ENCODE measurements around the gene CNNM2.

CNNM2 gene

DNA sequence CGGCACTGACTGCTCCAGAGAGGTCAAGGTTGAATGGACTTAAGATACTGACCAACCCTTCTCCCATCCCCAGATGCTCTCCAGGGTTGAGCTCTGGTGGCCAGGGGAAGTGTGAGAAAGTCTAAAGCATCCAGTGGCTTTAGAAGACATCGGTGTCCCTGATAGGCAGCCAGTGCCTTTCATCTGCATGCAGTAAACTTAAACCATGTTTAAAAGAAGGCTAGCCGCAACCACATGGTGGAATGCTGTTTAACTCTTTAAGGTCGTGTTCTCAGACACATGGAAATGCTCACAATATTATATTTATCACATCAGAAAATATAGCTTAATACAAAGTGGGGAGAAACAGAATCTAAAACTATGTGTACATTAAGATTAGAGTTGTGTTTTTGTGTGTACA lies 137.0 kb downstream of the CNNM2 start:
- TF ChIP-seq FOXP2 (optimal IDR thresholded peaks at IDR 0.05; ENCODE audit: borderline replicate concordance, extremely low read depth, extremely low read length, insufficient read depth) (no peak), TAF1 (IDR thresholded peaks at IDR 0.05; ENCODE audit: borderline replicate concordance, insufficient read depth, low read length) (no peak), SIN3A (IDR thresholded peaks at IDR 0.05; ENCODE audit: borderline replicate concordance, insufficient read depth, low read length) (no peak), POLR2AphosphoS5 (IDR thresholded peaks at IDR 0.05; ENCODE audit: low read depth, low read length) (no peak)
- TF ChIP-seq, protein P1, sequence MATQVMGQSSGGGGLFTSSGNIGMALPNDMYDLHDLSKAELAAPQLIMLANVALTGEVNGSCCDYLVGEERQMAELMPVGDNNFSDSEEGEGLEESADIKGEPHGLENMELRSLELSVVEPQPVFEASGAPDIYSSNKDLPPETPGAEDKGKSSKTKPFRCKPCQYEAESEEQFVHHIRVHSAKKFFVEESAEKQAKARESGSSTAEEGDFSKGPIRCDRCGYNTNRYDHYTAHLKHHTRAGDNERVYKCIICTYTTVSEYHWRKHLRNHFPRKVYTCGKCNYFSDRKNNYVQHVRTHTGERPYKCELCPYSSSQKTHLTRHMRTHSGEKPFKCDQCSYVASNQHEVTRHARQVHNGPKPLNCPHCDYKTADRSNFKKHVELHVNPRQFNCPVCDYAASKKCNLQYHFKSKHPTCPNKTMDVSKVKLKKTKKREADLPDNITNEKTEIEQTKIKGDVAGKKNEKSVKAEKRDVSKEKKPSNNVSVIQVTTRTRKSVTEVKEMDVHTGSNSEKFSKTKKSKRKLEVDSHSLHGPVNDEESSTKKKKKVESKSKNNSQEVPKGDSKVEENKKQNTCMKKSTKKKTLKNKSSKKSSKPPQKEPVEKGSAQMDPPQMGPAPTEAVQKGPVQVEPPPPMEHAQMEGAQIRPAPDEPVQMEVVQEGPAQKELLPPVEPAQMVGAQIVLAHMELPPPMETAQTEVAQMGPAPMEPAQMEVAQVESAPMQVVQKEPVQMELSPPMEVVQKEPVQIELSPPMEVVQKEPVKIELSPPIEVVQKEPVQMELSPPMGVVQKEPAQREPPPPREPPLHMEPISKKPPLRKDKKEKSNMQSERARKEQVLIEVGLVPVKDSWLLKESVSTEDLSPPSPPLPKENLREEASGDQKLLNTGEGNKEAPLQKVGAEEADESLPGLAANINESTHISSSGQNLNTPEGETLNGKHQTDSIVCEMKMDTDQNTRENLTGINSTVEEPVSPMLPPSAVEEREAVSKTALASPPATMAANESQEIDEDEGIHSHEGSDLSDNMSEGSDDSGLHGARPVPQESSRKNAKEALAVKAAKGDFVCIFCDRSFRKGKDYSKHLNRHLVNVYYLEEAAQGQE (IDR thresholded peaks at IDR 0.05; ENCODE audit: insufficient read depth in 1 of 2, low read depth in 2 of 2, low read length in 2 of 2) = no peak

- no peak for TF ChIP-seq SIN3A (IDR thresholded peaks at IDR 0.05; ENCODE audit: borderline replicate concordance, insufficient read depth, low read length)
- TF ChIP-seq, protein P1 (IDR thresholded peaks at IDR 0.05; ENCODE audit: insufficient read depth in 1 of 2, low read depth in 2 of 2, low read length in 2 of 2) = no peak
- TF ChIP-seq TAF1 (IDR thresholded peaks at IDR 0.05; ENCODE audit: borderline replicate concordance, insufficient read depth, low read length) = no peak
- no peak for TF ChIP-seq FOXP2 (optimal IDR thresholded peaks at IDR 0.05; ENCODE audit: borderline replicate concordance, extremely low read depth, extremely low read length, insufficient read depth)
- TF ChIP-seq POLR2AphosphoS5 (IDR thresholded peaks at IDR 0.05; ENCODE audit: low read depth, low read length) = no peak
These were observed 139.9 kb downstream of the CNNM2 start for GRCh38 chr10:103058034-103058433.

- TF ChIP-seq SIN3A (IDR thresholded peaks at IDR 0.05; ENCODE audit: borderline replicate concordance, insufficient read depth, low read length) = no peak
- TF ChIP-seq, protein P1 (IDR thresholded peaks at IDR 0.05; ENCODE audit: insufficient read depth in 1 of 2, low read depth in 2 of 2, low read length in 2 of 2) = no peak
- no peak for TF ChIP-seq POLR2AphosphoS5 (IDR thresholded peaks at IDR 0.05; ENCODE audit: low read depth, low read length)
- TF ChIP-seq FOXP2 (optimal IDR thresholded peaks at IDR 0.05; ENCODE audit: borderline replicate concordance, extremely low read depth, extremely low read length, insufficient read depth) = no peak
- no peak for TF ChIP-seq TAF1 (IDR thresholded peaks at IDR 0.05; ENCODE audit: borderline replicate concordance, insufficient read depth, low read length)
These were observed 142.5 kb downstream of the CNNM2 start for GRCh38 chr10:103060575-103060974.

DNA sequence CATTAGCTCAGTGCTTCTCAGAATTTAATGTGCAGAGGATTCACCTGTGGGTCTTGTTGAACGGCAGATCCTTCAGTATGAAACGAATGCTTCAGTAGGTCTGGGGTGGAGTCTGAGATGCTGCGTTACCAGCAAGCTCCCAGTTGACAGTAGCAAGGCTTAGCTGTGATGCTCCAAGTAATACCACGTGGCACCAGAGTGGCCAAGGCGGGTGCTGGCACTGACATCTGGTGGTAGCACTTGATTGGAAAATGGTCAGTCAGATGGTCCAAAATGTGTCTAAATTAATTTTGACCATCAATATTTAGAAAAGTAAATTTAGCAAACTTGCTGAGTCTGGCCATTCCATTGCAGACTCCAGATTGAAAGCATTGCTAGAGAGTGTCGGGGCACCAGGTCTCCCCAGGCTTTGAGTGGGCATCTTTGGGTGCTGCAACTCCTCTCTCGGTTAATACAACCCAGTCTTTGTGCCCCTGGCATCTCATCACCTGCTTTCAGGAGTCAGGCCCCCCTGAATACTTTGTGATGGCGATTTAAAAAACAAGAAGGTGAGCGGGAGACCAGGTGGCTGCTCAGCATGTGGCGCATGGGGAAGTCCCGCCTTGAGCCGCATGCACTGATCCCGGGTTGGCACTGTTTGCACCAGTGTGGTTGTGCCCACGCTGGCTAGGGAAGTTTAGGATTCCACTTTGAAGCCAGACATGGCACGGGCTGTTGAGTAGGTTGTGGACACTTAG lies 144.9 kb downstream of the CNNM2 start:
- TF ChIP-seq, protein P1 (IDR thresholded peaks at IDR 0.05; ENCODE audit: insufficient read depth in 1 of 2, low read depth in 2 of 2, low read length in 2 of 2) = no peak
- TF ChIP-seq TAF1 (IDR thresholded peaks at IDR 0.05; ENCODE audit: borderline replicate concordance, insufficient read depth, low read length) (no peak), POLR2AphosphoS5 (IDR thresholded peaks at IDR 0.05; ENCODE audit: low read depth, low read length) (no peak)

All from PFSK-1 (cell line).